Measurements from ENCODE around the gene AARS1. TPM values are rescaled to one million over a fixed set of nuclear protein-coding genes. Genes with fewer than 3 reads are reported as not detected.
"Not testable (repeated sequence)": the region's sequence is repeated elsewhere in the genome, so short reads cannot be mapped to it uniquely, and the experiment has no call there.

AARS1 gene
- 82.4 TPM for total RNA-seq

GRCh38 chr16:70289229-70290094, at the start of gene AARS1:
Gene AARS1 (minus strand): TSS chr16:70289506. CDS start chr16:70282763, 6,743 bp downstream.
- peak; percentile 98 for DNase-seq (ENCODE audit: low spot score)
- peak; percentile 96 for ATAC-seq

- ATAC-seq (no peak), DNase-seq (ENCODE audit: low spot score) (no peak)
Observed at GRCh38 chr16:70337814-70338213, 48.5 kb upstream of the AARS1 start.

DNA sequence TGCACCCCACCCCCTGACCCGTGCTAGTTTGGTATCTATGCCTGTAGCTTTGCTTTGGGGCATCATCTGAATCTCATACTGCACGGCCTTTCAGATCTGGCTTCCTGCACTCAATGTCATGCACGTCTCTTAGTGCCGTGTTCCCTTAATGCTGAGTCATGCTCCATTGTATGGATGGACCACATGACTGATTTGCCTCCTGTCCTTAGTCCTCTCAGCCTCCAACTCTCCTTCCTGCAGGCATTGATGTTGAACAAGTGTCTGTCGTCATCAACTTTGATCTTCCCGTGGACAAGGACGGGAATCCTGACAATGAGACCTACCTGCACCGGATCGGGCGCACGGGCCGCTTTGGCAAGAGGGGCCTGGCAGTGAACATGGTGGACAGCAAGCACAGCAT, 43.4 kb upstream of the AARS1 start:
- not testable (repeated sequence) for DNase-seq (ENCODE audit: low spot score); ATAC-seq

- DNase-seq (ENCODE audit: low spot score) (peak; percentile 49), ATAC-seq (peak; percentile 86)
Observed at GRCh38 chr16:70331588-70332358, 42.5 kb upstream of the AARS1 start.

GRCh38 chr16:70331091-70331490, 41.8 kb upstream of the AARS1 start:
- DNase-seq (ENCODE audit: low spot score) (no peak), ATAC-seq (no peak)

DNA sequence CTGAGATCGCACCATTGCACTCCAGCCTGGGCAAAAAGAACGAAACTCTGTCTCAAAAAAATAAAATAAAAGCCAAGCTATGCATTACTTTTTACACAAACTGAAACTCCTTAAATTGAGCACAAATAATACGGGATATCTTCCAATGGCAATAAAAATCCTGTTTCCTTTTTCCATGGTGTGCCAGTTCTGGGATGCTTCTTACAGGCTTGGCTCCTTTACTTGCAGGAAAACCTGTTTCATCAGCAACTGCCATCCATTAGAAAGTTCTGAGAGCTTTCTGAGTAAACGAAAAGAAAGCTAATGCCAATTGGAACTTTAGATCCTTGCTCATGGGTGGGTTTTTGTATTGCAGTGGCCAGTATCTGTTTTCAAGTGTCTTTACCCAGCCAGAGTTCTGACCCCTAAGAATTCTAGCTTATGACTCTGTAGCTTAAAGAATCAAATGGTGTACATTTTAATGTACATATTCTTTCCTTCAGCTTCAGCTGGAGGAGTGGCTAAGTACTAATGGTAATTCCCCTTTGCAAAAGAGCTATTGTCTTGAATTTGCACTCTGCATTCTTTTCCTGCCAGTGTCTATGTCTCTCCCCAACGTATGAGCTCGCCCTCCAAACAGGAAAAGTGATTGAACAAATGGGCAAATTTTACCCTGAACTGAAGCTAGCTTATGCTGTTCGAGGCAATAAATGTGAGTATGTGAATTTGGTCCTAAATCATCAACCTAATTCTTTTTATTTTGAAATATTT, 35.9 kb upstream of the AARS1 start:
- no peak for ATAC-seq

GRCh38 chr16:70320121-70320520, 30.8 kb upstream of the AARS1 start:
- DNase-seq (ENCODE audit: low spot score) (no peak), ATAC-seq (no peak)

More for the DNA sequence above, 35.9 kb upstream of the AARS1 start:
- DNase-seq (ENCODE audit: low spot score): no peak

GRCh38 chr16:70307726-70308125, 18.4 kb upstream of the AARS1 start:
- not testable (repeated sequence) for DNase-seq (ENCODE audit: low spot score); ATAC-seq

DNA sequence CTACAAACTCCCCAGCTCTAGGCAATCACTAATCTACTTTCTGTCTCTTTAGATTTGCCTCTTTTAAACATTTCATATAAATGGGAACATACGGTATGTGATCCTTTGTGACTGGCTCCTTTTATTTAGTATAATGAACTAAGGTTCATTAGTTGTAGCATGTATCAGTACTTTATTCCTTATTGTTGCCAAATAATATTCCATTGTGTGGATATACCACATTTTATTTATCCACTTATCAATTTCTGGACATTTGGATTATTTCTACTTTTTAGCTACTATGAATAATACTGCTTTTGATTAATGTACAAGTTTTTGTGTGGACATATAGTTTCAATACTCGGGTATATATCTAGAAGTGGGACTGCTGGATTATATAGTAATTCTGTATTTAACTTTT, 17.6 kb upstream of the AARS1 start:
- DNase-seq (ENCODE audit: low spot score) (no peak), ATAC-seq (no peak)

GRCh38 chr16:70304892-70305448, 15.7 kb upstream of the AARS1 start:
- no peak for ATAC-seq

DNA sequence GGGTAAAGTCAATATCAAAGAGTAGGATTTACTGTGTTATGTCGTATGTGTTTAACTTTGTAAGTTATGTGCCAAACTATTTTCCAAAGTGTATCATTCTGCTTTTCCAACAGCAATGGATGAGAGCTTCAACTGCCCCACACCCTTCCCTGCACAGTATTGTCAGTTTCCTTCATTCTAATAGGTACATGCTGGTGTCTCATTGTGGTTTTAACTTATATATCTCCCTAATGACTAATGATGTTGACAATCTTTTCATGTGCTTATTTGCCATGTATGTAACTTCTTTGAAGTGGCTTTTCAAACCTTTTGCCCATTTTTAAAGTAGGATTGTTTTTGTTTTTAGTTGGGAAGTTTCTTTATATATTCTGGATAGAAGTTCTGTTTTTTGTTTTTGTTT, 13.4 kb upstream of the AARS1 start:
- DNase-seq (ENCODE audit: low spot score): no peak
- ATAC-seq: no peak

More at GRCh38 chr16:70304892-70305448, 15.7 kb upstream of the AARS1 start:
- no peak for DNase-seq (ENCODE audit: low spot score)

- no peak for DNase-seq (ENCODE audit: low spot score)
- no peak for ATAC-seq
Observed at GRCh38 chr16:70301121-70301520, 11.8 kb upstream of the AARS1 start.

GRCh38 chr16:70298988-70299938, 10.0 kb upstream of the AARS1 start, which contains the start of gene DDX19B:
Gene DDX19B (plus strand): TSS chr16:70299186. CDS start chr16:70299298, 112 bp downstream.
- DNase-seq (ENCODE audit: low spot score) (peak; percentile 84), ATAC-seq (peak; percentile 91)

GRCh38 chr16:70295634-70296033, 6.3 kb upstream of the AARS1 start:
- ATAC-seq (no peak), DNase-seq (ENCODE audit: low spot score) (no peak)

DNA sequence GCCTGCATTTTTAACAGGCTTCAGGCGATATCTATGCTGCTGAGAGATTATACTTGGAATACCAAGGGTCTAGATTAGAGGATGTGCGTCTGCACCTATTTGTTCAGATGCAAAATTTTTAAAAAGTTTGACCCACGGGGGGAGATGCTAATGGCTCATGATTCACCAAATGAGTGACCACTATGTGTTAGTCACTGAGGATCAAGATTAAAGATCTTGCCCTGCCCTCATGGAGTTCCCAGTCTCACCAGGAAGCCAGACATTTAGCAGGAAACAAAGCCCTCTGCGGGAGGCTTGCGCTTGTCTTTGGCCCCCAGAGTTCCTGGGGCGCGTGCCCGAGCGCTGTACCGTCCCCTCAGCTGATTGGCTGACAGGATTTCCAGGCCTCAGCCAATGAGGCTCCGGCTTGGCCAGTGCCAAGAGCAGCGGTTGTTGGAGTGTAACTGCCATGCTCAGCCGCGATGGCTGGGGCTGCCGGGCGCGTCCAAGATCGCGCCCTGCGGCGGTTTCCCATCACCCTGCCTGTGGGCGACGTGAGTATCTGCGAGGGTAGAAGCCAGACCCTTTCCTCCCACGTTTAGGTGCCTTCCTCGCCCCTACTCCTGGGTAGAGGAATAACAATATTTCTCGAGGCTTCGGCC, 5.2 kb upstream of the AARS1 start:
- DNase-seq (ENCODE audit: low spot score) (no peak), ATAC-seq (no peak)

GRCh38 chr16:70292148-70292547, 2.8 kb upstream of the AARS1 start:
- ATAC-seq; DNase-seq (ENCODE audit: low spot score): not testable (repeated sequence)

- DNase-seq (ENCODE audit: low spot score) (no peak), ATAC-seq (no peak)
Observed at GRCh38 chr16:70290949-70291519, 1.7 kb upstream of the AARS1 start.

- ATAC-seq; DNase-seq (ENCODE audit: low spot score): not testable (repeated sequence)
Observed at GRCh38 chr16:70287304-70287971, 1.9 kb downstream of the AARS1 start.
